Urothelium cell line (cell line): ENCODE measurements around the gene IKBKG.
"Not testable (repeated sequence)": the region's sequence is repeated elsewhere in the genome, so short reads cannot be mapped to it uniquely, and the experiment has no call there.

Experiments
- DNase-seq: peaks from one replicate; pipeline ENCODE4 v3.0.0; 2011; ENCODE audit warnings: low spot score, mixed read lengths
- FAIRE-seq: peaks from 2 replicates; lab custom pipeline; 2011; peaks lifted over from hg19 to GRCh38; lab: Jason Lieb, UNC

Gene IKBKG

DNA sequence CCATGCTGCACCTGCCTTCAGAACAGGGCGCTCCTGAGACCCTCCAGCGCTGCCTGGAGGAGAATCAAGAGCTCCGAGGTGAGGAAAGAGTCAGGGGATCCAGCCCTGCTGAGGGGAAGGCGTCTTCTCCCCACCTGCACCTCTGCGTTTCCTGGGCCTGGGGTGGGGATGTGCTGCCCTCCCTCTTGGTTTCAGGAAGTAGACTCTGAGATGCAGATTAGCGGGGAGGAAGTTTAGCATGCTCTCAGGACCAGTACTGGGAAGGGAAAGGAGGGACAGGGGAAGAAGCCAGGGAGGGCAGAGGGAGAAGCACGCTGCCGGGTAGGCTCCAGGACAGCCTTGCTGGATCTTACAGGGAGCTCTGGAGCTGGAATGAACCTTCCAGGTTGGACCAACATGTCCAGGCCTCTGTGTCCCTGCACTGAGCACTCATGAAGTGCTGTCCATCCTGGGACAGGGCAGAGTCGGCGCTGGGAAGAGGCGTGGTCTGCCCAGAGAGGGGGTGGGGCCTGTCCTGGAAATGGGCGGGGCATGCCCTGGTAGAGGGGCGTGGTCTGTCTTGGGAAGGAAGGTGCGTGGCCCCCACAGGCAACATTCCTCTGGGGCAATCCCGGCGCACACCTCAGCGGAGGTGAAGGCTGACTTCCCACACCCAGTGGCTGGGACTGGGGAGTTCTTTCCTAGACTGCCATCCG lies 4.8 kb downstream of the IKBKG start:
- DNase-seq, FAIRE-seq: not testable (repeated sequence)

DNA sequence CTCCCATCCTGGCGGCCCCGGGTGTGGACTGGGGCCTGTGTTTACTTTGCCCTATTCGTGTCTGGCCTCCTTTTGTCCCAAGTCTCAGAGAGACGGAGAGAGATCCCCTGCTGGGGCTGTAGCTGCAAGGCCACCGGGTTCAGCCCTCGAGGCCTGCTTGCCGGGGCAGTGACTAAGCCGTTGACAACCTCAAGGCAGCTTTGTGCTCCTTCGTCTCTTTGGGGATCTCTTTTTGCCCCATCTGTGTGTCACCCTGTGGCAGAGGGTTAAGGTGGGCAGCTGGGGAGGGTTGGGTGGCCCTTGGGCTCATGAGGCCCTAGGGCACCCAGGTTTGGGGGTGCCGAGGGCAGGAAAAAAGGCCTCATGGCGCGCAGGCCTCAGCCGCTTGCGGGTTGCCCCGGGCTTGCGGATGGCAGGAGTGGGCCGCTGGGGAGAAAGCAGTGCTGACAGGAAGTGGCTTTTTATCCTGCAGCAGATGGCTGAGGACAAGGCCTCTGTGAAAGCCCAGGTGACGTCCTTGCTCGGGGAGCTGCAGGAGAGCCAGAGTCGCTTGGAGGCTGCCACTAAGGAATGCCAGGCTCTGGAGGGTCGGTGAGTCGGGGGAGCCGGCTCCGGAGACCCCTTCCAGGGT lies 10.8 kb downstream of the IKBKG start:
- not testable (repeated sequence) for FAIRE-seq, DNase-seq

DNA sequence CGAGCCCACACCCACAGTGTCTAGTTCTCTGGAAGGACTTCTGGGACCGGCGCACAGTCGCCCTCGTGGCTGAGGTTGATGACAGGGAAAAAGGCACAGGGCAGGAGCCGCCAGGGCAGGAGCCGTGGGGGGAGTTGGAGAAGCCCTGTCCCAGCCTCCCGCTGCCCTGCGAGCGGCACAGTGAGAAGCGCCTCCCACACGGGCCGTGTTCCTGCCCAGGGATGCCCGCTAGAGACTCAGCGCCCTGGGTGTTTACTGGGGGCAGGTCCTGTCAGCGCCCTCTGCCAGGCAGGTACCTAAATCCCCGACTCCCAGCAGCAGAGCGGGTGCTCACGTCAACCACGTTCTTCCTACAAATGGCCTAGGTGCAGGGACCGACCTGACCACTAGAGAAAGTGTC lies 11.5 kb downstream of the IKBKG start:
- DNase-seq, FAIRE-seq: not testable (repeated sequence)

DNA sequence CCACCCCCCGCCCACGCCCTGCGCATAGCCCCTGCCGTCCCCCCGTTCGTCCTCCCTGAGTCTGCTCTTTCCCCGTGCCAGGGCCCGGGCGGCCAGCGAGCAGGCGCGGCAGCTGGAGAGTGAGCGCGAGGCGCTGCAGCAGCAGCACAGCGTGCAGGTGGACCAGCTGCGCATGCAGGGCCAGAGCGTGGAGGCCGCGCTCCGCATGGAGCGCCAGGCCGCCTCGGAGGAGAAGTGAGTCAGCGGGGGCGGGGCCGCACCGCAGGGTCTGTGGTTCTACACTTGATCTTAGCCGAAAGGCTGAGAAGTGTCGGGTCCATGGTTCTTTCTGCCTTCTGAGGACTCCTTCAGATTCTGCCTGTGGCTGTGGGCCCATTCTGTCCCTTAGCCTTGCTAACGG lies 12.9 kb downstream of the IKBKG start:
- FAIRE-seq, DNase-seq: not testable (repeated sequence)

DNA sequence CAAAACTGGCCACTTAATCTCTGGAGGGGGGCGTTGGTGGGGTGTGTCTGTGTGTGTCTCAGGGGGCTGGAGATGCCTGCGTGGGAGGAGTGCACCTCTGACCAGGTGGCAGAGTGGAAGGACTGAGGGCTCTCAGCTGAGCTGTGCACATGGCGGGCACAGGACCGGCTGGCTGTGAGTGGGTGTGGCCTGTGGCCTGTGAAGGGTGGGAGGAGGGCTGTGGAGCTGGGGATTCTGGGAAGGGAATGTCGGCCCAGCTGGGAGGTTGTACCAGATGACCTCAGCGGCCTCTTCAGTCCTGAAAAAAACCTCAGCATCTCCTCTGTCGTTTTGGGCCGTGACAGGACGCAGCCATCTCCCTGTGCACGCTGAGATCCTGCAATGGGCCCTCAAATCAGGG lies 14.9 kb downstream of the IKBKG start:
- FAIRE-seq, DNase-seq: not testable (repeated sequence)

GRCh38 chrX:154570361-154570760 lies 22.9 kb downstream of the IKBKG start:
- not testable (repeated sequence) for DNase-seq, FAIRE-seq

- not testable (repeated sequence) for FAIRE-seq, DNase-seq
Measured at GRCh38 chrX:154573061-154573460, 25.6 kb downstream of the IKBKG start.

GRCh38 chrX:154575076-154575475 lies 27.7 kb downstream of the IKBKG start:
- FAIRE-seq = not testable (repeated sequence)

GRCh38 chrX:154582994-154583393 lies 35.6 kb downstream of the IKBKG start:
- FAIRE-seq, DNase-seq: not testable (repeated sequence)

More at GRCh38 chrX:154575076-154575475, 27.7 kb downstream of the IKBKG start:
- not testable (repeated sequence) for DNase-seq

GRCh38 chrX:154584585-154585183 lies 37.3 kb downstream of the IKBKG start, which contains the start of gene CTAG1A:
Gene CTAG1A, plus strand, starts transcription at chrX:154585133. Its CDS starts 74 bp downstream, at chrX:154585207.
- not testable (repeated sequence) for DNase-seq, FAIRE-seq

- not testable (repeated sequence) for FAIRE-seq, DNase-seq
Measured at GRCh38 chrX:154590415-154590814, 43.0 kb downstream of the IKBKG start.

- DNase-seq (no peak), FAIRE-seq (no peak)
Measured at GRCh38 chrX:154592505-154592904, 45.1 kb downstream of the IKBKG start.

- no peak for FAIRE-seq
- no peak for DNase-seq
Measured at GRCh38 chrX:154593201-154593600, 45.8 kb downstream of the IKBKG start.

GRCh38 chrX:154594491-154594890 lies 47.1 kb downstream of the IKBKG start:
- FAIRE-seq (no peak), DNase-seq (no peak)

GRCh38 chrX:154595559-154596249 lies 48.3 kb downstream of the IKBKG start:
- FAIRE-seq (no peak), DNase-seq (peak; percentile 3)

GRCh38 chrX:154596290-154596929 lies 49.0 kb downstream of the IKBKG start:
- FAIRE-seq (no peak), DNase-seq (peak; percentile 83)

DNA sequence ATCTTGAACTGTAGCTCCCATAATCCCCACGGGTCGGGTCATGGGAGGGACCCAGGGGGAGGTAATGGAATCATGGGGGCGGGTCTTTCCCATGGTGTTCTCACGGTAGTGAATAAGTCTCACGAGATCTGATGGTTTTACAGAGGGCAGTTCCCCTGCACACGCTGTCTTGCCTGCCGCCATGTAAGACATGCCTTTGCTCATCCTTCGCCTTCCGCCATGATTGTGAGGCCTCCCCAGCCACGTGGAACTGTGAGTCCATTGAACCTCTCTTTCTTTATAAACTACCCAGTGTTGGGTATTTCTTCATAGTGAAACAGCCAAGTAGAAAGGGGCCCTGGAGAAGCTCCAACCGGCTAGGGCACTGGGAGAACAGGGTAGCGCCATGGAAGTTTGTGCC lies 49.8 kb downstream of the IKBKG start:
- no peak for DNase-seq

DNA sequence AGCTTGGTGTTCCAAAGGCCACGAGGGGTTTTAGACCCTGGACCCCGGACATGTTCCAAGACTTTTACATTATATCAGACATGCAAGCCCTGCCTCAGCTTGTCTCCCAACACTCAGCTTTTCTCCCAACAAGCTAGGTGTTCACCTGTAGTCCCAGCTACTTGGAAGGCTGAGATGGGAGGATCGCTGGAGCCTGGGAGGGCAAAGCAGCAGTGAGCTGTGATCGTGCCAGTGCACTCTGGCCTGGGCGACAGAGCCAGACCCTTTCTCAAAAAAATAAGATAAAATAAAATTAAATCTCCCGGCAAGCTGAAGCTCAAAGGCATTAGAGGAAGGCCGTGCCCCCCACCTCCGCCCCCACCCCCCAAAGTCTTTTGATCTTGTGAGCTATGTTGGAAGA lies 51.2 kb downstream of the IKBKG start:
- DNase-seq = peak; percentile 0
- no peak for FAIRE-seq

More for the DNA sequence above, 49.8 kb downstream of the IKBKG start:
- no peak for FAIRE-seq

DNA sequence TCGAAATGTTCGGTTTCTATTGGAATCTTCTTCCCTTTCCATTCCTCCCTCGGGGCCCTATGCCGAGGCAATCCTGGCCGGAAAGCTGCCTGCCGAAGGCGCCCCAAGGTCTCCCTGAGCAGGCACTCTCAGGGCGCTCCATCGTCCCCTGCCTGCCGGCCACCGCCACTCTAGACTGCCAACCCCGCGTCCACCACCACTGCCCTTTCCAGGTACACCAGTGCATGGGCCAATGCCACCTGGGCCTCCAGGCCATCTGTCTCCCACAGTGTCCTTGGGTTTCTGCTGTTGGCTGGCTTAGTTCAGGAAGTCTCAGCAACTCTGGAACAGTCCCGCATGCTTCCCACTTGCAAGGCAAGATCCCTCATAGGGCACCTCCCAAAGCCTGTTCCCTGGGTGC lies 52.1 kb downstream of the IKBKG start:
- FAIRE-seq = no peak
- DNase-seq = peak; percentile 0

DNA sequence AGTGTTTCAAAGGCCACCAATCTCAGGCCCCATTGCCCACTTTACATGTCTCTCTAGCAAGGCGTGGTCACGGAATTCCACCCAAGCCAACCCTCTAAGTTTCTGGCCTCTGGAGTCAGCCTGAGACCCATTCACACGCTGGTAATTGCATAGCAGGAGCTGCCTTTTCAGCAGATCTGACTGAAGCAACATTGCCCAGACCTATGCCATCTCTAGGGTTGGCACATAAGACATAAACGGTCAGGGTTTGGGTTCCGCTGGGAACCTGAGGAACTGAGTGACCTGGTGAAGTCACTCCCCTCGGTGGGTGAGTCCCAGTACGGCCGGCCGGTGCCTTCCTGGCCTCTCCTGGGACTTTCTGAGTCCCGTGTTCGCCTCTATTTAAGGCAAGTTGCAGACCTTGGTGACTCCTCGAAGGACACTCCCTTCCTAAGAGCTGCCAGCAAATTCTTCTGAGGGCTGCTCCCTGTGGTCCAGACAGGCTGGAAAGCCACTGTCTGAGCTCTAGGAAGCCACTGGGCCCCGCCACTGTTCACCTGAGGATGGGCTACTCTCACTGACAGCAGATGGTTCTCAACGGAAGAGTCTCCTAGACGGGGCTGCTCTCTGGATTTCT lies 53.4 kb downstream of the IKBKG start:
- FAIRE-seq = no peak
- DNase-seq = peak; percentile 59
